Keratinocyte (primary cell): Measurements from ENCODE around the gene UBC. TPM values are rescaled to one million over a fixed set of nuclear protein-coding genes. Genes with fewer than 3 reads are reported as not detected.

Experiments used
- DNase-seq: peaks from one replicate; pipeline ENCODE4 v3.0.0-alpha.2; 2011; ENCODE audit warnings: low read depth, missing footprints, low spot score
- FAIRE-seq: peaks from 2 replicates; lab custom pipeline; 2011; peaks lifted over from hg19 to GRCh38; lab: Jason Lieb, UNC
- H2AFZ ChIP-seq: 2 replicates; pipeline ENCODE4 v1.6.0; 2012; ENCODE audit warnings: low read length, control low read depth, inconsistent platforms; ENCODE audit not compliant: control insufficient read depth
- H3K27ac ChIP-seq: 2 replicates; pipeline ENCODE4 v1.5.1; 2011; ENCODE audit warnings: low read length; ENCODE audit not compliant: control insufficient read depth, insufficient read depth
- H3K27me3 ChIP-seq: 3 replicates; pipeline ENCODE4 v1.6.0; 2011; ENCODE audit warnings: low read length; ENCODE audit not compliant: control insufficient read depth, insufficient read depth; ENCODE audit errors: extremely low read depth
- H3K36me3 ChIP-seq, 2 experiments: 2 replicates in 1 of 2; 3 replicates in 1 of 2; pipeline ENCODE4 v1.5.1; 2011; ENCODE audit warnings: low read length in 2 of 2, mild to moderate bottlenecking in 1 of 2; ENCODE audit not compliant: control insufficient read depth in 2 of 2, insufficient read depth in 2 of 2; ENCODE audit errors: extremely low read depth in 1 of 2
- H3K4me1 ChIP-seq: 3 replicates; pipeline ENCODE4 v1.5.1; 2011; ENCODE audit warnings: low read length; ENCODE audit not compliant: control insufficient read depth, insufficient read depth; ENCODE audit errors: extremely low read depth
- H3K4me2 ChIP-seq: 3 replicates; pipeline ENCODE4 v1.6.0; 2011; ENCODE audit warnings: low read depth, low read length; ENCODE audit not compliant: control insufficient read depth, insufficient read depth; ENCODE audit errors: extremely low read depth
- H3K4me3 ChIP-seq, 3 experiments: fragments of 200-600 bp in 1 of 3; sonication (generic) in 1 of 3; 2 replicates in 2 of 3; 3 replicates in 1 of 3; pipeline ENCODE4 v1.5.1; 2011 to 2016; ENCODE audit warnings: low read length in 3 of 3, mild to moderate bottlenecking in 3 of 3, control low read depth in 2 of 3, inconsistent platforms in 1 of 3, low read depth in 1 of 3, mixed read lengths in 1 of 3, mixed run types in 1 of 3, moderate library complexity in 1 of 3; ENCODE audit not compliant: control insufficient read depth in 2 of 3, insufficient read depth in 2 of 3; ENCODE audit errors: extremely low read depth in 1 of 3
- H3K79me2 ChIP-seq: 2 replicates; pipeline ENCODE4 v1.6.0; 2012; ENCODE audit warnings: low read length; ENCODE audit not compliant: control insufficient read depth, insufficient read depth
- H3K9ac ChIP-seq: 3 replicates; pipeline ENCODE4 v1.6.0; 2011; ENCODE audit warnings: low read length; ENCODE audit not compliant: control insufficient read depth, insufficient read depth; ENCODE audit errors: extremely low read depth
- H3K9me1 ChIP-seq: 3 replicates; pipeline ENCODE4 v1.6.0; 2011; ENCODE audit warnings: low read length; ENCODE audit not compliant: control insufficient read depth, insufficient read depth; ENCODE audit errors: extremely low read depth
- H3K9me3 ChIP-seq: 2 replicates; pipeline ENCODE4 v1.5.1; 2012; ENCODE audit warnings: low read depth, low read length; ENCODE audit not compliant: control insufficient read depth
- H4K20me1 ChIP-seq: 3 replicates; pipeline ENCODE4 v1.6.0; 2011; ENCODE audit warnings: low read length; ENCODE audit not compliant: control insufficient read depth, insufficient read depth; ENCODE audit errors: extremely low read depth
- EZH2 ChIP-seq: IDR thresholded peaks from one replicate; pipeline ENCODE4 v1.6.1; 2012; ENCODE audit warnings: inconsistent platforms, mild to moderate bottlenecking, low read length, moderate library complexity
- dilution Hi-C: fragments of 300-500 bp; cut with MboI; formaldehyde crosslinking; loops from one replicate; pipeline ENCODE4 v1.7.0; 2020; ENCODE audit warnings: low sequenced_read_pairs; ENCODE audit not compliant: extremely low pct_ligation_motif_present
- polyA plus RNA-seq, 5 experiments: library from polyadenylated mRNA; depleted of rRNA in 3 of 5; stranded (reverse) in 3 of 5; stranded (forward) in 1 of 5; unstranded in 1 of 5; fragments of >200 nt; gene quantifications; 1 replicate in 1 of 5; 2 replicates in 3 of 5; 3 replicates in 1 of 5; pipeline versions ENCODE4 v1.2.1 to v1.2.3, GENCODE V29; 2011 to 2012; ENCODE audit warnings: missing spikeins in 2 of 5, low read depth in 1 of 5, low replicate concordance in 1 of 5
- TF ChIP-seq, protein P1 (sequence below), 3 experiments: IDR thresholded peaks in 1 of 3; conservative IDR thresholded peaks in 1 of 3; optimal IDR thresholded peaks in 1 of 3; 2 replicates in 2 of 3; 3 replicates in 1 of 3; pipeline versions ENCODE3 to v1.5.1; 2011; ENCODE audit warnings: low read length in 3 of 3, mild to moderate bottlenecking in 3 of 3, moderate library complexity in 2 of 3, control low read depth in 1 of 3, inconsistent platforms in 1 of 3; ENCODE audit not compliant: insufficient read depth in 2 of 3; ENCODE audit errors: extremely low read depth in 1 of 3

The UBC gene
- polyA plus RNA-seq, 1 donor (not counting 4 experiments of a cell fraction or from before 2014, with no cell fraction given), result 2,363 TPM

DNA sequence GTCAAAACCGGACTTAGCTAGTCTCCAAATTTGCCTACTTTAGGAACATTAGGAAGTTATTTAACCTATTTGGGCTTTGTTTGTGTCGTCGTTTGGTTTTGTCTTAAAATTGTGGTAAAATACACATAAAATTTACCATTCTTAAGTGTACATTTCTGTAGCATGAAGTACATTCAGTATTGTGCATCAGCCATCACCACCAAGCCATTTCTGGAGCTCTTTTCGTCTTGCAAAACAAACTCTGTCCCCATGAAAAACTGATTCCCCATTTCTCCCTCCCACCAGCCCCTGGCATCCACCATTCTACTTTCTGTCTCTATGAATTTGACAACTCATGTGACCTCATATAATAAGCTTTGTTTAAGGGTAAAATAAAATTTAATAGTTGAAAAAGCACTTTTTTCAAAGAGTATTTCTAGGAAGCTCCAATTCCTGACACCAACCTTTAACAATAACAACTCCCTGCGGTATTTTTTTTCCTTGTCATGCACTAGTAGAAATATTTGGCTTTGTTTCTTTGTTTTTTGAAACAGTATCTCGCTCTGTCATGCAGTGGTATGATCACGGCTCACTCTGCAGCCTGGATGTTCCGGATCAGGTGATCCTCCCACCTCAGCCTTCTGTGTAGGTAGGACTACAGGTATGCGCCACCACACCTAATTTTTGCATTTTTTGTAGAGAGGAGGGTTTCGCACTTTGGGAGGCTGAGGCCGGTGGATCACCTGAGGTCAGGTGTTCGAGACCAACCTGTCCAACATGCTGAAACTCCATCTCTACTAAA is 3.6 kb upstream of the UBC start:
- H3K4me2 ChIP-seq, result peak overlapping the region; percentile 80
- no peaks in the 10 kb centered on the region for H3K9me3 ChIP-seq
- H3K36me3 ChIP-seq, result peaks cover 0 to 11% of the 10 kb centered on the region in 2 experiments
- H4K20me1 ChIP-seq, result peaks cover 12% of the 10 kb centered on the region
- no peak overlapping the region for H2AFZ ChIP-seq
- DNase-seq (no peak), FAIRE-seq (no peak)
- peak overlapping the region; percentile 100 for H3K27ac ChIP-seq
- peak overlapping the region; percentile 12 to 59 (median 50) for H3K4me3 ChIP-seq
- peaks cover 58% of the 10 kb centered on the region for H3K4me1 ChIP-seq
- peak overlapping the region; percentile 100 for H3K9ac ChIP-seq
- H3K27me3 ChIP-seq, result no peaks in the 10 kb centered on the region
- no peaks in the 10 kb centered on the region for H3K9me1 ChIP-seq
- dilution Hi-C loops, result no loop called here
- TF ChIP-seq, protein P1, sequence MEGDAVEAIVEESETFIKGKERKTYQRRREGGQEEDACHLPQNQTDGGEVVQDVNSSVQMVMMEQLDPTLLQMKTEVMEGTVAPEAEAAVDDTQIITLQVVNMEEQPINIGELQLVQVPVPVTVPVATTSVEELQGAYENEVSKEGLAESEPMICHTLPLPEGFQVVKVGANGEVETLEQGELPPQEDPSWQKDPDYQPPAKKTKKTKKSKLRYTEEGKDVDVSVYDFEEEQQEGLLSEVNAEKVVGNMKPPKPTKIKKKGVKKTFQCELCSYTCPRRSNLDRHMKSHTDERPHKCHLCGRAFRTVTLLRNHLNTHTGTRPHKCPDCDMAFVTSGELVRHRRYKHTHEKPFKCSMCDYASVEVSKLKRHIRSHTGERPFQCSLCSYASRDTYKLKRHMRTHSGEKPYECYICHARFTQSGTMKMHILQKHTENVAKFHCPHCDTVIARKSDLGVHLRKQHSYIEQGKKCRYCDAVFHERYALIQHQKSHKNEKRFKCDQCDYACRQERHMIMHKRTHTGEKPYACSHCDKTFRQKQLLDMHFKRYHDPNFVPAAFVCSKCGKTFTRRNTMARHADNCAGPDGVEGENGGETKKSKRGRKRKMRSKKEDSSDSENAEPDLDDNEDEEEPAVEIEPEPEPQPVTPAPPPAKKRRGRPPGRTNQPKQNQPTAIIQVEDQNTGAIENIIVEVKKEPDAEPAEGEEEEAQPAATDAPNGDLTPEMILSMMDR (optimal IDR thresholded peaks at IDR 0.05 in 1 of 3, IDR thresholded peaks at IDR 0.05 in 1 of 3, conservative IDR thresholded peaks at IDR 0.05 in 1 of 3; ENCODE audit: extremely low read depth in 1 of 3, insufficient read depth in 2 of 3, low read length in 3 of 3), result no peak
- no peak for TF ChIP-seq EZH2
- H3K79me2 ChIP-seq, result peaks cover 25% of the 10 kb centered on the region

DNA sequence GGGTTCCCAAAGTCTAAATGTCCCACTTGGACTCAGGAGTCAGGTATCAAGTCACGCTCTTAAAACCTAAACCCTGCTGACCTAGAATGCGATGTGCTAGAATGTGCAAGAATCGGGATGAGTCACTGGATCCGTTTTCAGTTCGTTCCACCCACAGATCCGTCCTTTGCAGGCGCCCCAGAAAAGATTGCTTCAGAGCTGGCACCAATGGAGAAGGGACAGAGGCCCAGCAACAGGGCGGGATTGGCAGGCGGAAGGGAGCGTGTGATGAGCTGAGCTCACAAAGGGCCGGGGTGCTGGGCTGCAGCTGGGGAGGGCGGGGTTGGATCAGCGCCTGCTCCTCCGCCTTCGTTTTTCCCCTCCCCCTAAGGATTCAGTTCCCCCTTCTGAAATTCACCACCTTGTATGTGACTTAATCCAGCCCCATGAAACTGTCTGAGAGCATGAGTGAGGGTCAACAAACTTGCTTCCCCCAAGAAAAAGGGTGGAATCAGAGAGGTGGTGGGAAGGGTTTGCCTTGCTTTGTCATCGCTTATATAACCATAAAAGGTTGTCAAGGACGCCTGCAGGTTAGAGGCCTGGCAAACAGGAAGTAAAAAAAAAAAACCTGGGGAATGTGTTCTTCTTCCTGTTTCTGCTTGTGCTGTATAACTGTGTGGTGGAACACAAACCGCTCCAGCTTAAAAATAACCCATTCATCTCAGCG is 2.8 kb upstream of the UBC start:
- Histone ChIP-seq H4K20me1 (peaks cover 15% of the 10 kb centered on the region), H3K9ac (peak overlapping the region; percentile 100), H3K4me3 (peak overlapping the region; percentile 61 to 98 (median 98)), H3K9me1 (no peaks in the 10 kb centered on the region), H3K36me3 (peaks cover 2 to 13% of the 10 kb centered on the region in 2 experiments), H3K4me1 (peaks cover 55% of the 10 kb centered on the region), H3K27me3 (no peaks in the 10 kb centered on the region), H3K9me3 (no peaks in the 10 kb centered on the region), H3K27ac (peak overlapping the region; percentile 100), H2AFZ (no peak overlapping the region), H3K4me2 (peak overlapping the region; percentile 98), H3K79me2 (peaks cover 32% of the 10 kb centered on the region)
- no peak for DNase-seq
- dilution Hi-C loops, result no loop called here
- TF ChIP-seq, protein P1 (optimal IDR thresholded peaks at IDR 0.05 in 1 of 3, IDR thresholded peaks at IDR 0.05 in 1 of 3, conservative IDR thresholded peaks at IDR 0.05 in 1 of 3; ENCODE audit: extremely low read depth in 1 of 3, insufficient read depth in 2 of 3, low read length in 3 of 3), result no peak
- no peak for TF ChIP-seq EZH2
- FAIRE-seq, result no peak
